ENCODE data around the gene MGAT3. TPM values are rescaled to one million over a fixed set of nuclear protein-coding genes. Genes with fewer than 3 reads are reported as not detected.
"Not testable (repeated sequence)": the region's sequence is repeated elsewhere in the genome, so short reads cannot be mapped to it uniquely, and the experiment has no call there.

Gene MGAT3
- total RNA-seq, 1 donor from 2014 or later = 6.3 TPM

DNA sequence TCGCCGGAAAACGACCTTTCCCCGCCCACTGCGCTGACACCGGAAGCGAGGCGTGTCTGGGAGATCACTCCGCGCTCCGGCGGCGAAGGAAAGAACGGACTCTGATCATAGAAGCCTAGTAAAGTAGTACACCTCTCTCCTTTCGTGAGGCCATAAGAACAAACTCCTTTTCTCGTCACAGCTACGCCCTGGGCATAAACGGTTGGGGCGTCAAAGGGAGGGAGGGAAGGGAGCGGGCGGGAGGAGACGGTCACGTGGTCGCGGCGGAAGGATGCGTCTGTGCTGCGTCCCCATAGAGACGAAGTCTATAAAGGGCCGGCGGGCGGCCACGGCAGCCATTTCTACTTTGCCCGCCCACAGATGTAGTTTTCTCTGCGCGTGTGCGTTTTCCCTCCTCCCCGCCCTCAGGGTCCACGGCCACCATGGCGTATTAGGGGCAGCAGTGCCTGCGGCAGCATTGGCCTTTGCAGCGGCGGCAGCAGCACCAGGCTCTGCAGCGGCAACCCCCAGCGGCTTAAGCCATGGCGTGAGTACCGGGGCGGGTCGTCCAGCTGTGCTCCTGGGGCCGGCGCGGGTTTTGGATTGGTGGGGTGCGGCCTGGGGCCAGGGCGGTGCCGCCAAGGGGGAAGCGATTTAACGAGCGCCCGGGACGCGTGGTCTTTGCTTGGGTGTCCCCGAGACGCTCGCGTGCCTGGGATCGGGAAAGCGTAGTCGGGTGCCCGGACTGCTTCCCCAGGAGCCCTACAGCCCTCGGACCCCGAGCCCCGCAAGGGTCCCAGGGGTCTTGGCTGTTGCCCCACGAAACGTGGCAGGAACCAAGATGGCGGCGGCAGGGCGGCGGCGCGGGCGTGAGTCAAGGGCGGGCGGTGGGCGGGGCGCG lies 63.7 kb downstream of the MGAT3 start, which contains the start of gene ATF4:
Gene ATF4, plus strand, starts transcription at position 337 of the 880 bp plus-strand sequence. CDS start 884 bp downstream, outside the sequence.
- DNase-seq (peak; percentile 96), ATAC-seq (peak; percentile 67)
- intact Hi-C loops (cut with micrococcal nuclease) = no loop called here

DNA sequence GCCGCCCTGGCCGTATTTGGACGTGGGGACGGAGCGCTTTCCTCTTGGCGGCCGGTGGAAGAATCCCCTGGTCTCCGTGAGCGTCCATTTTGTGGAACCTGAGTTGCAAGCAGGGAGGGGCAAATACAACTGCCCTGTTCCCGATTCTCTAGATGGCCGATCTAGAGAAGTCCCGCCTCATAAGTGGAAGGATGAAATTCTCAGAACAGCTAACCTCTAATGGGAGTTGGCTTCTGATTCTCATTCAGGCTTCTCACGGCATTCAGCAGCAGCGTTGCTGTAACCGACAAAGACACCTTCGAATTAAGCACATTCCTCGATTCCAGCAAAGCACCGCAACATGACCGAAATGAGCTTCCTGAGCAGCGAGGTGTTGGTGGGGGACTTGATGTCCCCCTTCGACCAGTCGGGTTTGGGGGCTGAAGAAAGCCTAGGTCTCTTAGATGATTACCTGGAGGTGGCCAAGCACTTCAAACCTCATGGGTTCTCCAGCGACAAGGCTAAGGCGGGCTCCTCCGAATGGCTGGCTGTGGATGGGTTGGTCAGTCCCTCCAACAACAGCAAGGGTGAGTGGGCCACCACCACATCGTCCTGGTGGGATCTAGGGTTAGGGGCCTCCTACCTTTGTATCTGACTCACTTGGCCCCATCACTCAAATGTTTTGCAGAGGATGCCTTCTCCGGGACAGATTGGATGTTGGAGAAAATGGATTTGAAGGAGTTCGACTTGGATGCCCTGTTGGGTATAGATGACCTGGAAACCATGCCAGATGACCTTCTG lies 64.5 kb downstream of the MGAT3 start:
- intact Hi-C loops (cut with micrococcal nuclease); DNase-seq; ATAC-seq: not testable (repeated sequence)

GRCh38 chr22:39522091-39522490 lies 65.3 kb downstream of the MGAT3 start:
- ATAC-seq; intact Hi-C loops (cut with micrococcal nuclease); DNase-seq: not testable (repeated sequence)

DNA sequence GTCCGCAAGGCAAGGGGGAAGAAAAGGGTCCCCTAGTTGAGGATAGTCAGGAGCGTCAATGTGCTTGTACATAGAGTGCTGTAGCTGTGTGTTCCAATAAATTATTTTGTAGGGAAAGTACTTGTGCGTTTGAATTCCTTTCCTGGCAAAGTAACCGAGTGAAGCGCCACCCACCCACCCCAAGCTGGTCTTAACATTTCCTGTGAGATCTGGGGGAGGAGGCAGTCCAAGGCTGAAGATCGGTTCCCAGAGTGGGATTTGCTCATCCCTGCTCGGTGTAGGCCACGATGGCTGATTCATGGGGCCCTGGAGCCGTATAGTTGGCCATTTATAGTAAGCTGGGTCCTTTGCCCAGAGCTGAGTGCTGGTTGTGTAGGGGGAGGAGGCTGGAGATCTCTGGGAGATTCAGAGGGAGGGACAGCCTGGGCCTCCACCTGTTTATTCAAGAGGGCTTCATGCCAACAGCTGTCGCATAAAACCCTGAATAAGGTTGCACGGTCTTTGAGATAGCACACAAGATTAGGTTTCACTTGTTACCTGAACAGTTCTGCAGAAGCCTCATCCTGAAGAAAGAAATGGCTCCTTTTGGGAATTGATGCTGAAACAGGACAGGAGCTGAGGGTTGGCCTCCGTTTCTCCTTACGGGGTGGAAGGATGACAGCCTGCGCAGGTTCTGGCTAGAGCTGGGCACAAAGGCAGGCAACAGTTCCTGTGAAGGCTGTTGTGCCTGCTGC lies 65.9 kb downstream of the MGAT3 start:
- intact Hi-C loops (cut with micrococcal nuclease) = no loop called here
- ATAC-seq = peak; percentile 8
- DNase-seq = no peak

GRCh38 chr22:39524089-39524752 lies 67.4 kb downstream of the MGAT3 start:
- no peak for DNase-seq
- intact Hi-C loops (cut with micrococcal nuclease) = no loop called here
- no peak for ATAC-seq

DNA sequence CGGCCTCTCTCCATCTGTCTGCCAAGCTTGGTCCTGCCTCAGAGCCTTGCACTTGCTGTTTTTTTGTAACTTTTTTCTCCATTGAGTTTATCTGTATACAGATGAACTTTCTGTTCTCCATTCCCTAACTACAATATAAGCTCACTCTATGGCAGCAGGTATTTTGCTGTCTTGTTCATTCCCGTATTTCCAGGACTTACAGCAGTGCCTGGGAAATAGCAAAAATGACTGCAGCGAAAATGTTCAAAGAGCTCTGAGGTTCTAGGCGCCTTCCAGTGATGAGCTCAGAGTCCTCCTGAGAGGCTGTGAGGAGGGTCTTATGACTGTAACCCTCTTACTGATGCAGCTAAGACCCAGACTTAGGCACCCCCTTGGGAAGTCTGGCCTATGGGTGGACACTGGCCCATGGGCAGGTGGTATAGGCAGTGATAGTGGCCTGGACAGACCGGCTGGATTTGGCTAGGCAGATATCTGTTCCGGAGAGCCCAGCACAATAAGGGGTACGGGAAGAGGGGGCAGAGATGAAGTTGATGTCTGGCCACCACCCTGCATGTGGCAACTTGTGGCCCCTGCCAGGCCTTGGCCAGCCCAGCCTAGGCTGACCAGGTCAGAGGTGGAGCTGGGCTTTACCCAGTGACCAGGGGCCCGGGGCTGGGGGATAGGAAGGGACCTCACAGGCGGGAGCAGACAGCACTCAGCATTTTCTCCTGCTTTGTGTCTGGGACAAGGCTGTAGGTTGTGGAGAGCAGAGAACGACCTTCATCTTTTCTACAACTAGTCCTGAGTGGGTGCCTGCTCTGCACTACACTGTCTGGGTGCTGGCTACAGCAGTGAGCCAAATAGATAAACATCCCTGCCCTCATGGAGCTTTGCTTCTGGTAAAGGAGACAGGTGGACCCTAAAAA lies 68.2 kb downstream of the MGAT3 start:
- DNase-seq = no peak
- intact Hi-C loops (cut with micrococcal nuclease) = no loop called here
- ATAC-seq = no peak

DNA sequence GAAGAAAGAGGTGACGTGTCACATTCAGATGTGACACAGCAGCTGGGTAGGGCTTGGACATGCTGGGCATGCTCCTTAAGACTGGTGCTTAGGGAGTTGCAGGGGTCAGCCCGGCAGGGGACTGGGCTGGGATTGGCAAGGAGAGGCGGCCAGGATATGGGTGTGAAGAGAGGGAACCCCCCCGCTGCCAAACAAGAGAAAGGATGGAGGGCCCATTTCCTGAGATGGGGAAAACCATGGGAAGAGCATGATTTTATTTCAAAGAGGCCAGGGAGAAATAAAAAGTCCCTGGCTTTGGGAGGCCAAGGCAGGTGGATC lies 68.8 kb downstream of the MGAT3 start:
- DNase-seq = no peak
- intact Hi-C loops (cut with micrococcal nuclease) = no loop called here
- ATAC-seq = no peak

DNA sequence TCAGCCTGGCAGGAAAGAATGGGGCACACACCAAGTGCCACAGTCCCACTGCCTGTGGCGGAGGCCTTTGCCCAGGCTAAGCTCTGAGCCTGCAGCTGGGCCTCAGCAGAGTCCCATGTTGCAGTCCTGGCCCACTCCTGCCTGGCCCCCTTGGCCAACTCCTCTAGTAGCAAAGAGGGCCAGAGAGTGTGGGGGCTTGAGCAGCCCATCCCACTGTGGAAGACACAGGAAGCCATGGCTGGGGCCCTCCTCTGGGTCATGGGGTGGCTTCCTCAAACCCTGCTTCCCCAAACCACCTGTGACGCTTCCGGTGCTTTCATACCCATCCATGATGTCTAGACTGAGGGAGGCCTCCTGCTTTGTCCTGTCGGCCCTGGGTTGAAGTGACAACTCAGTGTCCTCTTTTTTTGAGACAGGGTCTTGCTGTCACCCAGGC lies 69.9 kb downstream of the MGAT3 start:
- intact Hi-C loops (cut with micrococcal nuclease) = no loop called here
- ATAC-seq (no peak), DNase-seq (no peak)

DNA sequence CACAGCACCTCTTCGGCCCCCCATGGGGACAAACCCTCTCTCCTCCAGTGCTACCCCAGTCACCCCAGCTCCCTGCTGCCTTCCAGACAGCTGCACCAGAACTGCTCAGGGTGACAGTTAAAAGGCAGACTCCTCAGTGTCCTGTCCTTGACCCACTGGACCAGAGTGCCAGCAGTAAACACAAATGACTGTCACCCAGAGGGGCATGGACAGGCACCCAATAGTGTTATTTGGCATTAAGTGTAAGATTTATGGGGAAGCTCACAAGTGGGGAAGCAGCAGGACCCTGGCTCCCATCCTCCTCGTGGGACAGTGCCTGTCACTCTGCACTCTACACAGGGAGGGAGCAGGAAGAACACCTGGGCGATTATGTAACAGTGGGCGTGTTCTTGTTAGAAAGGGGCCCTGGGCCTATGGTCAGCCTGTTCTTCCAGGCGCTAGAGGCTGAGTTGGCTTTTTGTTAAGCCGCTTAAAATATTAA lies 70.7 kb downstream of the MGAT3 start:
- DNase-seq (no peak), ATAC-seq (no peak)
- intact Hi-C loops (cut with micrococcal nuclease) = no loop called here

DNA sequence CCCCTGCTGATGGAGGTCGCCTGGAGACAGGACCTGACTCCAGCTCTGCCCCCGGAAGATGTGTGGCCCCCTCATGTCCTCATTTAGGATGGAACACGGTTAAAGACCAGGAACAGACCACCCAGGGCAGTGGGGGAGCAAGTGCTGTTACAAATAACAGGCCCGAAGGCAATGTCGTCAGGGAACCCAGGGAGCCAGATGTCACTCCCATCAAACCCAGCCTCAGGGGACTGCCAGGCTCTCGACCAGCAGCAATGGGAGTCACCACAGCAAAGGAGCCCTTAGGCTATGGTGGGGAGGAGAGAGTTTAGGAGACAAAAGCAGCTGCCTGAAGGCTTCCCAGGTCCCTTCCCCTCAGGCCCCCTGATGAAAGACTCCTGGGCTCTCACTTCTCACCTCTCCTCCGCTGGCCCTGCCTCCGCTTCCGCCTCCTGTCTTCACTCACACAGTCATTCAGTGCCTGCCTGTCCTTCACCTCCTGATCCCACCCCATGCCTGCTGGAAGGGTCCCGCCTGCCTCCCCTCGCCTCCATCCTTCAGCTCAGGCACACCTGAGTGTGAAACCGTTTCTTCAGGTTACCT lies 71.4 kb downstream of the MGAT3 start:
- DNase-seq (no peak), ATAC-seq (no peak)
- intact Hi-C loops (cut with micrococcal nuclease) = no loop called here

GRCh38 chr22:39528681-39529486 lies 72.1 kb downstream of the MGAT3 start:
- ATAC-seq (peak; percentile 45), DNase-seq (peak; percentile 93)
- intact Hi-C loops (cut with micrococcal nuclease) = no loop called here

GRCh38 chr22:39529487-39529851 lies 72.7 kb downstream of the MGAT3 start:
- no peak for DNase-seq
- ATAC-seq = no peak
- intact Hi-C loops (cut with micrococcal nuclease) = no loop called here

- no peak for DNase-seq
- no peak for ATAC-seq
- intact Hi-C loops (cut with micrococcal nuclease) = loop anchor here (10.0 kb wide), 1 partner anchor 505 kb away; no protein-coding TSS in a partner anchor
Observed at GRCh38 chr22:39530116-39530515, 73.3 kb downstream of the MGAT3 start.

- no peak for ATAC-seq
- intact Hi-C loops (cut with micrococcal nuclease) = loop anchor here (10.0 kb wide), 1 partner anchor 504 kb away; no protein-coding TSS in a partner anchor
- no peak for DNase-seq
Observed at GRCh38 chr22:39530692-39531331, 74.0 kb downstream of the MGAT3 start.

DNA sequence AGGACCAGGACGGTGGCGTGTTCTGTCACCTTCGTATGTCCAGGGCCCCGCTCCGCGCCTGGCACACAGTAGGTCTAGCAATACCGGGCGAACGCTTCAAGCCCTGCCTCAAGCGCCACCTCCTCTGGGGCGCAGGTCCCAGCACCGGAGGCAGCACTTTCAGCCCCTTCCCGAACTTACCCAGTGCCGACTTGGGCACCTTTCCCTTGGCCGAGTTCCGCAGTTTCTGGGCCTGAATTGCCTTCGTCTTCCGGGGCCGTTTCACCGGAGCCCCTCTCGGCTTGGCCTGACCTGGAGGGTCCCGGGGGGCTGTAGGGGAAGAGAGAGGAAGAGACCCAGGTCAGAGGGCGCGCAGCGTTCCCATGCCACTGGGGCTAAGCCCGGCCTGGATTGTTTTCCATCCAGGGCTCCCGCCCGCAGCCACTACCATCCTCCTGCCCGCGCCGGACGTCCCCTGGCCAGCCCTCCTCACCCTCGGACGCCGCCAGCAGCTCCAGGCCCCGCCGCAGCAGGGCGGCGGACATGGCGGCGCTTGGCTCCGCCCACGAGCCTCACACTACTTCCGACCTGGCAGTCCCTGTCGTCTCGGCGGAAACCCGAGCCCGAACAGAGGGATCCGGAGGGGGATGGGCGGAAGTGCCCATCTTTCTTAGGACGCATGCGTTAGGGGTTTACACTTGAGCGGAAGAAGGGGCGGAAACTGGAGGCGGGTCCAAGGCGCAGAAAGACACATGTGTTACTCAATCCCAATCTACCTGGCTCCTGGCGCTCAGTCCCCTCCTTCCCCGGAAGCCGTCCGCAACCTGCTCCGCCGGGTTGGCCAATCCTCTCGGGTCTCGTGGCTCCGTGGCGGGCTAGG lies 75.6 kb downstream of the MGAT3 start, which contains the start of gene RPS19BP1:
Gene RPS19BP1, minus strand, starts transcription at position 534 of the 859 bp plus-strand sequence. Its CDS starts 10 bp downstream, at position 524.
- intact Hi-C loops (cut with micrococcal nuclease) = loop anchor here (10.0 kb wide), 1 partner anchor 502 kb away; no protein-coding TSS in a partner anchor
- ATAC-seq = peak; percentile 89

More for the DNA sequence above, 75.6 kb downstream of the MGAT3 start, which contains the start of gene RPS19BP1:
- DNase-seq = peak; percentile 99

Measured in left ventricle myocardium superior (tissue), 1 donor.